ENCODE measurements around the gene TBC1D8. TPM values are rescaled to one million over a fixed set of nuclear protein-coding genes. Genes with fewer than 3 reads are reported as not detected.

Gene TBC1D8
- total and polyA plus RNA-seq, 5 donors from 2014 or later, result 0.48 to 1.1 (median 0.73) TPM

GRCh38 chr2:100965596-100965995 lies 185.6 kb downstream of the TBC1D8 start:
- H3K27ac Mint-ChIP-seq, result no peak overlapping the region
- H3K36me3 Mint-ChIP-seq, result no peaks in the 10 kb centered on the region
- H3K27me3 ChIP-seq (ENCODE audit: control insufficient read depth, insufficient read depth, low read length), result no peaks in the 10 kb centered on the region
- H3K4me3 ChIP-seq (ENCODE audit: low read depth, low read length), result no peak overlapping the region
- DNase-seq, result no peak
- no peaks in the 10 kb centered on the region for H3K27me3 Mint-ChIP-seq
- no peak overlapping the region for H3K4me3 Mint-ChIP-seq
- ATAC-seq (ENCODE audit: low read depth in 2 of 2), result no peak
- no peaks in the 10 kb centered on the region for H3K9me3 ChIP-seq (ENCODE audit: control insufficient read depth in 2 of 2, low read length in 2 of 2)
- H3K4me1 ChIP-seq (ENCODE audit: control insufficient read depth, insufficient read depth, low read length, poor library complexity, severe bottlenecking), result no peaks in the 10 kb centered on the region
- no peak overlapping the region for H3K27ac ChIP-seq (ENCODE audit: insufficient read depth, low read length, poor library complexity, severe bottlenecking)
- no peaks in the 10 kb centered on the region for H3K36me3 ChIP-seq (ENCODE audit: control insufficient read depth, insufficient read depth, low read length)
- H3K9me3 Mint-ChIP-seq, result no peaks in the 10 kb centered on the region
- H3K4me1 Mint-ChIP-seq, result peaks cover 0 to 4% (median 0%) of the 10 kb centered on the region in 4 donors

GRCh38 chr2:100964681-100965169 lies 186.5 kb downstream of the TBC1D8 start:
- Histone ChIP-seq H3K9me3 (ENCODE audit: control insufficient read depth in 2 of 2, low read length in 2 of 2) (no peaks in the 10 kb centered on the region), H3K4me1 (ENCODE audit: control insufficient read depth, insufficient read depth, low read length, poor library complexity, severe bottlenecking) (no peaks in the 10 kb centered on the region), H3K4me3 (ENCODE audit: low read depth, low read length) (no peak overlapping the region), H3K27ac (ENCODE audit: insufficient read depth, low read length, poor library complexity, severe bottlenecking) (no peak overlapping the region), H3K27me3 (ENCODE audit: control insufficient read depth, insufficient read depth, low read length) (no peaks in the 10 kb centered on the region), H3K36me3 (ENCODE audit: control insufficient read depth, insufficient read depth, low read length) (no peaks in the 10 kb centered on the region)
- no peaks in the 10 kb centered on the region for H3K36me3 Mint-ChIP-seq
- H3K9me3 Mint-ChIP-seq, result no peaks in the 10 kb centered on the region
- no peak overlapping the region for H3K27ac Mint-ChIP-seq
- DNase-seq (no peak), ATAC-seq (ENCODE audit: low read depth in 2 of 2) (no peak)
- no peak overlapping the region for H3K4me3 Mint-ChIP-seq
- H3K4me1 Mint-ChIP-seq, result peaks cover 0 to 4% (median 0%) of the 10 kb centered on the region in 4 donors
- no peaks in the 10 kb centered on the region for H3K27me3 Mint-ChIP-seq

- H3K36me3 Mint-ChIP-seq, result no peaks in the 10 kb centered on the region
- H3K4me1 Mint-ChIP-seq, result peaks cover 0 to 4% (median 0%) of the 10 kb centered on the region in 4 donors
- no peaks in the 10 kb centered on the region for H3K9me3 Mint-ChIP-seq
- ATAC-seq (ENCODE audit: low read depth in 2 of 2) (no peak), DNase-seq (peak in 1 of 3 donors; percentile 13)
- Histone ChIP-seq H3K36me3 (ENCODE audit: control insufficient read depth, insufficient read depth, low read length) (no peaks in the 10 kb centered on the region), H3K27me3 (ENCODE audit: control insufficient read depth, insufficient read depth, low read length) (no peaks in the 10 kb centered on the region), H3K4me1 (ENCODE audit: control insufficient read depth, insufficient read depth, low read length, poor library complexity, severe bottlenecking) (no peaks in the 10 kb centered on the region), H3K4me3 (ENCODE audit: low read depth, low read length) (no peak overlapping the region), H3K9me3 (ENCODE audit: control insufficient read depth in 2 of 2, low read length in 2 of 2) (no peaks in the 10 kb centered on the region), H3K27ac (ENCODE audit: insufficient read depth, low read length, poor library complexity, severe bottlenecking) (no peak overlapping the region)
- H3K27me3 Mint-ChIP-seq, result peaks cover 3% of the 10 kb centered on the region
- no peak overlapping the region for H3K27ac Mint-ChIP-seq
- H3K4me3 Mint-ChIP-seq, result no peak overlapping the region
These were observed 187.0 kb downstream of the TBC1D8 start for GRCh38 chr2:100964222-100964621.

GRCh38 chr2:100963026-100963375 lies 188.2 kb downstream of the TBC1D8 start:
- no peak overlapping the region for H3K27ac Mint-ChIP-seq
- ATAC-seq (ENCODE audit: low read depth in 2 of 2) (no peak), DNase-seq (no peak)
- no peak overlapping the region for H3K4me3 ChIP-seq (ENCODE audit: low read depth, low read length)
- H3K27ac ChIP-seq (ENCODE audit: insufficient read depth, low read length, poor library complexity, severe bottlenecking), result no peak overlapping the region
- no peaks in the 10 kb centered on the region for H3K9me3 Mint-ChIP-seq
- H3K4me1 ChIP-seq (ENCODE audit: control insufficient read depth, insufficient read depth, low read length, poor library complexity, severe bottlenecking), result no peaks in the 10 kb centered on the region
- no peak overlapping the region for H3K4me3 Mint-ChIP-seq
- peaks cover 0 to 4% (median 0%) of the 10 kb centered on the region in 4 donors for H3K4me1 Mint-ChIP-seq
- H3K9me3 ChIP-seq (ENCODE audit: control insufficient read depth in 2 of 2, low read length in 2 of 2), result no peaks in the 10 kb centered on the region
- H3K36me3 ChIP-seq (ENCODE audit: control insufficient read depth, insufficient read depth, low read length), result no peaks in the 10 kb centered on the region
- H3K27me3 ChIP-seq (ENCODE audit: control insufficient read depth, insufficient read depth, low read length), result no peaks in the 10 kb centered on the region
- H3K36me3 Mint-ChIP-seq, result no peaks in the 10 kb centered on the region
- peaks cover 5% of the 10 kb centered on the region for H3K27me3 Mint-ChIP-seq

- Histone ChIP-seq H3K27me3 (ENCODE audit: control insufficient read depth, insufficient read depth, low read length) (no peaks in the 10 kb centered on the region), H3K4me3 (ENCODE audit: low read depth, low read length) (no peak overlapping the region), H3K36me3 (ENCODE audit: control insufficient read depth, insufficient read depth, low read length) (no peaks in the 10 kb centered on the region), H3K27ac (ENCODE audit: insufficient read depth, low read length, poor library complexity, severe bottlenecking) (no peak overlapping the region), H3K9me3 (ENCODE audit: control insufficient read depth in 2 of 2, low read length in 2 of 2) (no peaks in the 10 kb centered on the region), H3K4me1 (ENCODE audit: control insufficient read depth, insufficient read depth, low read length, poor library complexity, severe bottlenecking) (no peaks in the 10 kb centered on the region)
- Mint-ChIP-seq H3K36me3 (no peaks in the 10 kb centered on the region), H3K4me1 (peaks cover 0 to 4% (median 0%) of the 10 kb centered on the region in 4 donors), H3K4me3 (no peak overlapping the region), H3K27ac (no peak overlapping the region), H3K27me3 (peaks cover 5% of the 10 kb centered on the region), H3K9me3 (no peaks in the 10 kb centered on the region)
- ATAC-seq (ENCODE audit: low read depth in 2 of 2) (no peak), DNase-seq (no peak)
These were observed 188.7 kb downstream of the TBC1D8 start for GRCh38 chr2:100962366-100963025.

- no peak overlapping the region for H3K4me3 Mint-ChIP-seq
- no peaks in the 10 kb centered on the region for H3K27me3 ChIP-seq (ENCODE audit: control insufficient read depth, insufficient read depth, low read length)
- DNase-seq (no peak), ATAC-seq (ENCODE audit: low read depth in 2 of 2) (no peak)
- peaks cover 5% of the 10 kb centered on the region for H3K27me3 Mint-ChIP-seq
- H3K36me3 ChIP-seq (ENCODE audit: control insufficient read depth, insufficient read depth, low read length), result no peaks in the 10 kb centered on the region
- H3K9me3 ChIP-seq (ENCODE audit: control insufficient read depth in 2 of 2, low read length in 2 of 2), result no peaks in the 10 kb centered on the region
- no peak overlapping the region for H3K4me3 ChIP-seq (ENCODE audit: low read depth, low read length)
- no peaks in the 10 kb centered on the region for H3K4me1 ChIP-seq (ENCODE audit: control insufficient read depth, insufficient read depth, low read length, poor library complexity, severe bottlenecking)
- no peaks in the 10 kb centered on the region for H3K9me3 Mint-ChIP-seq
- no peak overlapping the region for H3K27ac Mint-ChIP-seq
- H3K36me3 Mint-ChIP-seq, result no peaks in the 10 kb centered on the region
- peaks cover 0 to 4% (median 0%) of the 10 kb centered on the region in 4 donors for H3K4me1 Mint-ChIP-seq
- no peak overlapping the region for H3K27ac ChIP-seq (ENCODE audit: insufficient read depth, low read length, poor library complexity, severe bottlenecking)
These were observed 190.5 kb downstream of the TBC1D8 start for GRCh38 chr2:100960688-100961087.

GRCh38 chr2:100959225-100959880 lies 191.8 kb downstream of the TBC1D8 start:
- Mint-ChIP-seq H3K9me3 (no peaks in the 10 kb centered on the region), H3K27me3 (peaks cover 5% of the 10 kb centered on the region), H3K27ac (no peak overlapping the region), H3K36me3 (no peaks in the 10 kb centered on the region), H3K4me1 (peaks cover 0 to 4% (median 0%) of the 10 kb centered on the region in 4 donors), H3K4me3 (no peak overlapping the region)
- H3K27ac ChIP-seq (ENCODE audit: insufficient read depth, low read length, poor library complexity, severe bottlenecking), result no peak overlapping the region
- DNase-seq, result no peak
- H3K9me3 ChIP-seq (ENCODE audit: control insufficient read depth in 2 of 2, low read length in 2 of 2), result no peaks in the 10 kb centered on the region
- H3K4me1 ChIP-seq (ENCODE audit: control insufficient read depth, insufficient read depth, low read length, poor library complexity, severe bottlenecking), result no peaks in the 10 kb centered on the region
- H3K4me3 ChIP-seq (ENCODE audit: low read depth, low read length), result no peak overlapping the region
- ATAC-seq (ENCODE audit: low read depth in 2 of 2), result no peak
- no peaks in the 10 kb centered on the region for H3K36me3 ChIP-seq (ENCODE audit: control insufficient read depth, insufficient read depth, low read length)
- no peaks in the 10 kb centered on the region for H3K27me3 ChIP-seq (ENCODE audit: control insufficient read depth, insufficient read depth, low read length)

All from CD4-positive, CD25-positive, alpha-beta regulatory T cell (primary cell).